Calu3 (cell line): Measurements from ENCODE around the gene ANOS1. TPM values are rescaled to one million over a fixed set of nuclear protein-coding genes. Genes with fewer than 3 reads are reported as not detected.

Experiments used
- BruUV-seq: library from RNA; stranded (reverse); fragments of 400-500 nt; replicated peaks from 2 replicates; lab custom pipeline; 2021; lab: Mats Ljungman, UMichigan
- CTCF ChIA-PET: fragments of 300-600 bp; sonication (Branson Sonifier 250); formaldehyde crosslinking; loops from one replicate; lab custom pipeline; 2022; ENCODE audit warnings: antibody characterized with exemption; lab: Charles Lee
- DNase-seq: peaks from one replicate; pipeline ENCODE4 v3.0.0; 2022
- H3K27ac Mint-ChIP-seq: one replicate; pipeline ENCODE4 v1.8.0; 2022; ENCODE audit warnings: mixed read lengths; ENCODE audit not compliant: unreplicated experiment
- H3K27me3 Mint-ChIP-seq: one replicate; pipeline ENCODE4 v1.8.0; 2022; ENCODE audit warnings: mixed read lengths; ENCODE audit not compliant: unreplicated experiment
- H3K36me3 Mint-ChIP-seq: one replicate; pipeline ENCODE4 v1.8.0; 2022; ENCODE audit warnings: mild to moderate bottlenecking, moderate library complexity, mixed read lengths; ENCODE audit not compliant: insufficient read depth, unreplicated experiment
- H3K4me1 Mint-ChIP-seq: one replicate; pipeline ENCODE4 v1.8.0; 2022; ENCODE audit warnings: mild to moderate bottlenecking, low read depth, mixed read lengths; ENCODE audit not compliant: unreplicated experiment
- H3K4me3 Mint-ChIP-seq: one replicate; pipeline ENCODE4 v1.8.0; 2022; ENCODE audit warnings: mild to moderate bottlenecking, low read depth, moderate library complexity, mixed read lengths; ENCODE audit not compliant: unreplicated experiment
- H3K9me3 Mint-ChIP-seq: one replicate; pipeline ENCODE4 v1.8.0; 2022; ENCODE audit warnings: low read depth, mixed read lengths; ENCODE audit not compliant: unreplicated experiment
- intact Hi-C: fragments of 100-400 bp; cut with micrococcal nuclease; formaldehyde crosslinking; loops from one replicate; pipeline ENCODE4 v1.10.0; 2022; ENCODE audit not compliant: unreplicated experiment
- total RNA-seq: library from RNA; stranded (reverse); gene quantifications from 2 replicates; pipeline ENCODE4 v1.2.3, GENCODE V29; 2022
- TF ChIP-seq, protein P1 (sequence below): fragments of 200-600 bp; IDR thresholded peaks from one replicate; pipeline ENCODE4 v1.8.0; 2022; ENCODE audit warnings: antibody characterized with exemption; ENCODE audit not compliant: unreplicated experiment

Gene ANOS1
- total RNA-seq, 1 experiment from 2014 or later, result 0.33 TPM

- BruUV-seq, result no TSS peak
- TF ChIP-seq, protein P1, sequence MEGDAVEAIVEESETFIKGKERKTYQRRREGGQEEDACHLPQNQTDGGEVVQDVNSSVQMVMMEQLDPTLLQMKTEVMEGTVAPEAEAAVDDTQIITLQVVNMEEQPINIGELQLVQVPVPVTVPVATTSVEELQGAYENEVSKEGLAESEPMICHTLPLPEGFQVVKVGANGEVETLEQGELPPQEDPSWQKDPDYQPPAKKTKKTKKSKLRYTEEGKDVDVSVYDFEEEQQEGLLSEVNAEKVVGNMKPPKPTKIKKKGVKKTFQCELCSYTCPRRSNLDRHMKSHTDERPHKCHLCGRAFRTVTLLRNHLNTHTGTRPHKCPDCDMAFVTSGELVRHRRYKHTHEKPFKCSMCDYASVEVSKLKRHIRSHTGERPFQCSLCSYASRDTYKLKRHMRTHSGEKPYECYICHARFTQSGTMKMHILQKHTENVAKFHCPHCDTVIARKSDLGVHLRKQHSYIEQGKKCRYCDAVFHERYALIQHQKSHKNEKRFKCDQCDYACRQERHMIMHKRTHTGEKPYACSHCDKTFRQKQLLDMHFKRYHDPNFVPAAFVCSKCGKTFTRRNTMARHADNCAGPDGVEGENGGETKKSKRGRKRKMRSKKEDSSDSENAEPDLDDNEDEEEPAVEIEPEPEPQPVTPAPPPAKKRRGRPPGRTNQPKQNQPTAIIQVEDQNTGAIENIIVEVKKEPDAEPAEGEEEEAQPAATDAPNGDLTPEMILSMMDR, result no peak
- Mint-ChIP-seq H3K4me1 (no peaks in the 10 kb centered on the region), H3K4me3 (no peak overlapping the region), H3K27ac (no peak overlapping the region), H3K27me3 (peaks cover 65% of the 10 kb centered on the region), H3K9me3 (no peaks in the 10 kb centered on the region), H3K36me3 (no peaks in the 10 kb centered on the region)
- DNase-seq, result no peak
- CTCF ChIA-PET, result interaction anchor here (0.6 kb wide), 1 partner anchor 186 kb away, joined by 4 read pairs; no protein-coding TSS in a partner anchor
- intact Hi-C loops, result no loop called here
These were observed 952 bp downstream of the ANOS1 start for GRCh38 chrX:8730812-8731558.

DNA sequence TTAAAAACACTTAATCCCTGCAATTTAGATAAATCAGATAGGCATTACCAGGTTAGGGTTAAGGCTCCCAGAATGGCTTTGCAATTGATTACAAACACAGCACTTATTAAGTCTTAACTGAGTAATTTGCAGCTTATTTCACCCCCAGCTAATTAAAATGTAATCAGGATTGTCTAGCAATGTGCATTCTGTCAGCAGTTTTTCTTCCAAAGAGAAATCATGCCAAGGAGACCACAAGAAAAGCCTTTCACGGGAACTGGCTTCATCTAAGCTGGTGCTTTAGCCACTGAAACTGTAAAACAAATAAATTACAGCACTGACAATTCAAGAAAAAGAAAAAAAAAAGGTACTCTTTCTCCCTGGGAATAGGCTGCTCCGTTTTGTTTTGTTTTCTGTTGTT is 2.1 kb downstream of the ANOS1 start:
- H3K27ac Mint-ChIP-seq, result no peak overlapping the region
- BruUV-seq, result no TSS peak
- H3K27me3 Mint-ChIP-seq, result peaks cover 67% of the 10 kb centered on the region
- TF ChIP-seq, protein P1, result no peak
- H3K4me3 Mint-ChIP-seq, result no peak overlapping the region
- H3K9me3 Mint-ChIP-seq, result no peaks in the 10 kb centered on the region
- CTCF ChIA-PET, result no interaction called here
- H3K4me1 Mint-ChIP-seq, result no peaks in the 10 kb centered on the region
- H3K36me3 Mint-ChIP-seq, result no peaks in the 10 kb centered on the region
- DNase-seq, result no peak
- intact Hi-C loops, result no loop called here

DNA sequence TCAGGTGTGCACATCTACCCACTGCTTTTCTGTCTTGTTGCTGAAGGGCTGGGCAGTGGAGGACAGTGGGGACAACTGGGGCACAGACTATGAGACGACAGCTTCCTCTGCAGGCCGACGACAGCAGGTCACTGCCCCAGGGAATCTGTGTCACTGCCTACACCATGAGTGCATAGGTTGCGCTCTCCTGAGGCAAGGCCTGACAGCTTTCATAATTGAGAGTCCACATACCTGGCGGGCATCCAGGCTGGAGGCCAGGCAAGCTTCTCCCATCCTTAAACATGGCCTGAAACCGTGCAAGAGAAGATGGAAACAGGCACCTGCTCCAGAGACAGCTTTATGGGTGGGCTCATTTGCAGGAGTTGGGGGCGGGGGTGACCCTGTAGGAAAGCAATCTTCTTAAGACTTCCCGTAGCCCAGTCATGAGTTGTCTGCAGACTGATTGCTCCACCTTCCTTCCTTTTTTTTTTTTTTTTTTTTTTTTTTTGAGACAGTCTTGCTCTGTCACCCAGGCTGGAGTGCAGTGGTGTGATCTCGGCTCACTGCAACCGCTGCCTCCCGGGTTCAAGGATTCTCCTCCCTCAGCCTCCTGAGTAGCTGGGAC is 2.9 kb downstream of the ANOS1 start:
- H3K4me1 Mint-ChIP-seq, result no peaks in the 10 kb centered on the region
- DNase-seq, result no peak

GRCh38 chrX:8726031-8726652 is 5.8 kb downstream of the ANOS1 start:
- BruUV-seq, result no TSS peak
- Mint-ChIP-seq H3K9me3 (no peaks in the 10 kb centered on the region), H3K36me3 (no peaks in the 10 kb centered on the region), H3K27me3 (peaks cover 53% of the 10 kb centered on the region), H3K4me3 (no peak overlapping the region), H3K27ac (no peak overlapping the region), H3K4me1 (no peaks in the 10 kb centered on the region)
- intact Hi-C loops, result no loop called here
- CTCF ChIA-PET, result no interaction called here
- DNase-seq, result no peak
- TF ChIP-seq, protein P1, result no peak

More for the DNA sequence above, 2.9 kb downstream of the ANOS1 start:
- intact Hi-C loops, result no loop called here
- no TSS peak for BruUV-seq
- TF ChIP-seq, protein P1, result no peak
- H3K9me3 Mint-ChIP-seq, result no peaks in the 10 kb centered on the region
- no peaks in the 10 kb centered on the region for H3K36me3 Mint-ChIP-seq
- CTCF ChIA-PET, result no interaction called here
- H3K4me3 Mint-ChIP-seq, result no peak overlapping the region
- H3K27me3 Mint-ChIP-seq, result peaks cover 64% of the 10 kb centered on the region
- no peak overlapping the region for H3K27ac Mint-ChIP-seq
